ENCODE measurements around the gene PDE4D. TPM values are rescaled to one million over a fixed set of nuclear protein-coding genes. Genes with fewer than 3 reads are reported as not detected.
"Not testable (repeated sequence)": the region's sequence is repeated elsewhere in the genome, so short reads cannot be mapped to it uniquely, and the experiment has no call there.

The PDE4D gene
- total RNA-seq, 1 donor from 2014 or later: 6.8 TPM

GRCh38 chr5:59598547-59598874 is 295.0 kb downstream of the PDE4D start:
- TF ChIP-seq, protein P1, sequence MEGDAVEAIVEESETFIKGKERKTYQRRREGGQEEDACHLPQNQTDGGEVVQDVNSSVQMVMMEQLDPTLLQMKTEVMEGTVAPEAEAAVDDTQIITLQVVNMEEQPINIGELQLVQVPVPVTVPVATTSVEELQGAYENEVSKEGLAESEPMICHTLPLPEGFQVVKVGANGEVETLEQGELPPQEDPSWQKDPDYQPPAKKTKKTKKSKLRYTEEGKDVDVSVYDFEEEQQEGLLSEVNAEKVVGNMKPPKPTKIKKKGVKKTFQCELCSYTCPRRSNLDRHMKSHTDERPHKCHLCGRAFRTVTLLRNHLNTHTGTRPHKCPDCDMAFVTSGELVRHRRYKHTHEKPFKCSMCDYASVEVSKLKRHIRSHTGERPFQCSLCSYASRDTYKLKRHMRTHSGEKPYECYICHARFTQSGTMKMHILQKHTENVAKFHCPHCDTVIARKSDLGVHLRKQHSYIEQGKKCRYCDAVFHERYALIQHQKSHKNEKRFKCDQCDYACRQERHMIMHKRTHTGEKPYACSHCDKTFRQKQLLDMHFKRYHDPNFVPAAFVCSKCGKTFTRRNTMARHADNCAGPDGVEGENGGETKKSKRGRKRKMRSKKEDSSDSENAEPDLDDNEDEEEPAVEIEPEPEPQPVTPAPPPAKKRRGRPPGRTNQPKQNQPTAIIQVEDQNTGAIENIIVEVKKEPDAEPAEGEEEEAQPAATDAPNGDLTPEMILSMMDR (IDR thresholded peaks at IDR 0.05; ENCODE audit: insufficient read depth, low read length, severe bottlenecking): no peak
- Histone ChIP-seq H3K4me3 (ENCODE audit: low read depth, low read length) (peak overlapping the region; percentile 6), H3K36me3 (ENCODE audit: control insufficient read depth, insufficient read depth, low read length) (no peaks in the 10 kb centered on the region), H3K27me3 (ENCODE audit: control insufficient read depth, insufficient read depth, low read length) (no peaks in the 10 kb centered on the region)
- FAIRE-seq (no peak), DNase-seq (ENCODE audit: low read depth) (no peak)

GRCh38 chr5:59597690-59598546 is 295.6 kb downstream of the PDE4D start:
- no peaks in the 10 kb centered on the region for H3K36me3 ChIP-seq (ENCODE audit: control insufficient read depth, insufficient read depth, low read length)
- DNase-seq (ENCODE audit: low read depth) (no peak), FAIRE-seq (no peak)
- TF ChIP-seq, protein P1 (IDR thresholded peaks at IDR 0.05; ENCODE audit: insufficient read depth, low read length, severe bottlenecking): no peak
- no peaks in the 10 kb centered on the region for H3K27me3 ChIP-seq (ENCODE audit: control insufficient read depth, insufficient read depth, low read length)
- peak overlapping the region; percentile 6 for H3K4me3 ChIP-seq (ENCODE audit: low read depth, low read length)

GRCh38 chr5:59596586-59597350 is 296.8 kb downstream of the PDE4D start:
- H3K4me3 ChIP-seq (ENCODE audit: low read depth, low read length): no peak overlapping the region
- H3K36me3 ChIP-seq (ENCODE audit: control insufficient read depth, insufficient read depth, low read length): no peaks in the 10 kb centered on the region
- no peaks in the 10 kb centered on the region for H3K27me3 ChIP-seq (ENCODE audit: control insufficient read depth, insufficient read depth, low read length)
- TF ChIP-seq, protein P1 (IDR thresholded peaks at IDR 0.05; ENCODE audit: insufficient read depth, low read length, severe bottlenecking): no peak
- peak; percentile 85 for DNase-seq (ENCODE audit: low read depth)
- FAIRE-seq: no peak

DNA sequence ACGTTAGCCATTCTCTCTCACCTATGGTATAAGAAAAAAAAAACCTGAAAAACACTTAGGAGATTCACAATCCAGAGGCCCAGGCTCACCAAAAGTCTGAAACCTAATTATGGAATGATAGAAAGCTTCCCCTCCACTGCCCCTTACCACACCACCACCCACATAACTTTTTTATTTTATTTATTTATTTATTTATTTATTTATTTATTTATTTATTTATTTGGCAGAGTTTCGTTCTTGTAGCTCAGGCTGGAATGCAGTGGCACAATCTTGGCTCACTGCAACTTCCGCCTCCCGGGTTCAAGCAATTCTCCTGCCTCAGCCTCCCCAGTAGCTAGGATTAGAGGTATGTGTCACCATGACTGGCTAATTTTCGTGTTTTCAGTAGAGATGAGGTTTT is 299.4 kb downstream of the PDE4D start:
- H3K4me3 ChIP-seq (ENCODE audit: low read depth, low read length); FAIRE-seq; H3K27me3 ChIP-seq (ENCODE audit: control insufficient read depth, insufficient read depth, low read length); H3K36me3 ChIP-seq (ENCODE audit: control insufficient read depth, insufficient read depth, low read length); DNase-seq (ENCODE audit: low read depth): not testable (repeated sequence)

DNA sequence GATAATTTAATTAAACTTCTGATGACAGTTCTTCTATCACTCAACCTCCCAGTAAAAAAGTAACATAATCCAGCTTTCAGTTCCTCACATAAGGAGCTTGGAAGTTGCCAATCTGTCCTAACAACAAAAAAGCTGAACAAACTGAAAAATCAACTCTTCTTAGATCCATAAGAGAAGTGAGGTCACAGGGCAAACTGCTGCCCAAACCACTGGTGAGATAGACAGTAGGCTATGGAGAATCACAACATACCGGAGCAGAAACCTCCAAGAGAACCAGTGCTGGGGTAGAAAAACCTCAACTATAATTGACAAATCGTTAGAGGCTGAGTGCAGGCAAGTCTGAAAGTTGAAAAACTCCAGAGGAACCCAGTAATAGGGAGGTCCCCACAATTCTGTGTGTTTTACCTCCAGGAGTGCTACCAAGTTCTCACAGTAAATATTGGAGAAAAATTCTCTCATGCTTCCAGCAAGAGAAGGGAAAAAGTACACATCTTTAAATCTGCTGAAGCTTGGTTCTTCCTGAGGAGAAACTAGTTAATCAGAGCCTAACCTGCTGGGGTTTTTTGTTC is 300.0 kb downstream of the PDE4D start:
- FAIRE-seq (no peak), DNase-seq (ENCODE audit: low read depth) (no peak)
- TF ChIP-seq, protein P1 (IDR thresholded peaks at IDR 0.05; ENCODE audit: insufficient read depth, low read length, severe bottlenecking): no peak
- H3K36me3 ChIP-seq (ENCODE audit: control insufficient read depth, insufficient read depth, low read length): no peaks in the 10 kb centered on the region
- no peaks in the 10 kb centered on the region for H3K27me3 ChIP-seq (ENCODE audit: control insufficient read depth, insufficient read depth, low read length)
- H3K4me3 ChIP-seq (ENCODE audit: low read depth, low read length): no peak overlapping the region

DNA sequence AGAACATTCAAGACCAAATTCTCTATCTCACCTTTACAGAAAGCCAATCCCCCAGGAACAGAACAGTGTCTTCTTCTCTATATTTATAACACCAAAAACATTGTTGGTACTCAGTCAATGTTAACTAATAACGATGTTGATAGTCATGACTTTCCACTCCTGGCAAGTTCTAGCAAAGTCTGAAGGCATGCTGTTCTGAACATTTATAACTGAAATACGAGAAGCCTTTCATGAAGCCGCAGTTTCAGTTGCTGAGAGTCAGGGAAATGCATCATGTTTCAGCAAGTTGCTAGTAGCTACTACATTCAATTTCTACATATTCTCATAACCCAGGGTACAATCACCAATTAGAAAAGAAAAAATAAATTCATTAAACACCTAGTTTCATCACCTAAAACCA is 301.4 kb downstream of the PDE4D start:
- no peaks in the 10 kb centered on the region for H3K36me3 ChIP-seq (ENCODE audit: control insufficient read depth, insufficient read depth, low read length)
- TF ChIP-seq, protein P1 (IDR thresholded peaks at IDR 0.05; ENCODE audit: insufficient read depth, low read length, severe bottlenecking): no peak
- DNase-seq (ENCODE audit: low read depth) (peak; percentile 95), FAIRE-seq (no peak)
- H3K27me3 ChIP-seq (ENCODE audit: control insufficient read depth, insufficient read depth, low read length): no peaks in the 10 kb centered on the region
- peak overlapping the region; percentile 9 for H3K4me3 ChIP-seq (ENCODE audit: low read depth, low read length)

All from bronchial epithelial cell (primary cell).